NCI-H2227 treated with DMSO at 0.1 percent for 48 hours (cell line): Measurements from ENCODE around the gene DNASE1.

Source experiments
- DNase-seq: peaks from one replicate; lab custom pipeline; 2025; lab: John Stamatoyannopoulos, UW

The DNASE1 gene

DNA sequence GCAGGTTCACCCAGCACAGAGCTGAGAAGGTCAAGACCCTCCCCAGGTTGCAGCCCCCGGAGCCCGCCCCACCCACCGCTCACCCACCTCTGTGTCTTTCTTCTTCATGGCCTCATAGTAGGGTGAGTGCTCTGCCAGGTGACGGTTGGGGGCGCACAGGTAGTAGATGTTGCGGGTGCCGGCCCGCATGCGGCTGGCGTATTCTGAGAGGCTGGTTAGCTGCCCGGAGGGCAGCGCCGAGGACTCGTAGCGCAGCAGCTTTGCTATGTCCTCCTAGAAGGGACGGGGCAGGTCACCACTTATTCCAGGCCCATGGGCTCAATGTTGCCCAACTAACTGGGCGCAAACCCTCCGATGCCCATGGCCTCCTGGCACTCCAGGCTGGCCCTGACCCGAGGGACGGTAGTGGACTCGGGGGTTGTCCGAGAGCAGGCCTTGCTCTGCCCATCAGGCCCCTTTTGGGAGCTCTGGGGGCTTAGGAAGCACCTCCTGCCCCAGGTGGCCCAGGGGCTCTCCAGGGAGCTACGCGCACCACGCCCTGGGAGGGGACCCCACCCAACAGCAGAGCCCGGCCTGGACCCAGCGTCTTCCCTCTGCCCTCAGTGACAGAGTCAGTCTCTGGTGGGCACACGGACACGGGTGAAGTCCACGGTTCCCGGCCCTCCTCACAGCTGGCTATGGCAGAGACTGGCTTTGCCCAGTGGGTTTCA is 9.9 kb downstream of the DNASE1 start:
- no peak for DNase-seq

DNA sequence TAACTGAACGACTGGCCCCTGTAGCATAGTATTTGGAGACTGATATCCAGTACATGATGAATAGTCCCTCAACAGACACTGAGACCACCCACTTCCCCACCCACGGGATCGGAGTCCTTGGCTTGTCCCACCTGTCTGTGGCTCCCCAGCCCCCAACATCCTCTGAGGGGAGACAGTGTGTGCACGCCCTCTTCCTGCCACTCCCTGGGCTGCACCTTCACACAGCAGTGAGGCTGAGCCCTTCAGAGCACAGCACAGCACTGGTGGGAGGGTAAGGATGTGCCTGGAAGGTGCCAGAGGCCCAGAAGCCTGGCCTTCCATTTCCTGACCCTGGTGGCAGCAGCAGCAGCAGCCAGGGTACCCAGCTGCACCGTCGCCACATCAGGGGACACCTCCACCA is 11.0 kb downstream of the DNASE1 start:
- no peak for DNase-seq

DNA sequence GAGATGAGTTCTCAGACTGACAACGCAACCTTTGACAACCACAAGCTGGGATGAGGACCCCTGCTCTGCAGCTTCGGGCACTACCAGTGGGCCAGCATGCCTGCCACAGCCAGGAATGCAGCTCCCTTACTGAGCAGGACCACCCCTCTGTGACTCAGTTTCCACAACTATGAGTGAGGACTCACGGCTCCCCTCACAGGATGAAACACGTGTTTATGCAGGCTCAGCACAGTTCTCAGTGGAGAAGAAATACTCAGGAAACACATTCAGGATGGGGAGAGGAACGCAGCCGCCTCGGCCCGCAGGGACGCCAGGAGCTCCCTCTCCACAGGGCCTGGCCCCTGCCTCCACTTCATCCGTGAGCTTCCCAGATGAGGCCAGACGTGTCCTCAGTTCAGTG is 14.1 kb downstream of the DNASE1 start:
- DNase-seq = no peak

DNA sequence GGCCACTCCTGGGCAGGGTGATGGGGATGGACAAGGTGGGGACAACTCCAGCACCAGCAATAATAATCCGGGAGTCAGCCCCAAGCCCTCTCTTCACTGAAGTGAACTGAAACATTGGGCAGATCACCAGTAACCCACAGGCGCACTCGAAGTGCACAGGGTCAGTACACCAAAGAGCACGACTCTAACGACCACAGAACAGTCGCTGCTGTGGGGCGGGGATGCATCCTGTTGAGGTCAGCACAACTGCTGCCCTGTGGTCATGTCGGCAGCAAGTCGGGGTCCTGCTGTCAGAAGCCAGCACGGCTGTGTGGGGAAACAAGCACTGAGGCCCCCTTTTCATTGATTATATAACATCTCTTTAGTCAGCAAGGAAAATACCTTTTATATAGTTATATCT is 14.6 kb downstream of the DNASE1 start:
- DNase-seq = no peak

DNA sequence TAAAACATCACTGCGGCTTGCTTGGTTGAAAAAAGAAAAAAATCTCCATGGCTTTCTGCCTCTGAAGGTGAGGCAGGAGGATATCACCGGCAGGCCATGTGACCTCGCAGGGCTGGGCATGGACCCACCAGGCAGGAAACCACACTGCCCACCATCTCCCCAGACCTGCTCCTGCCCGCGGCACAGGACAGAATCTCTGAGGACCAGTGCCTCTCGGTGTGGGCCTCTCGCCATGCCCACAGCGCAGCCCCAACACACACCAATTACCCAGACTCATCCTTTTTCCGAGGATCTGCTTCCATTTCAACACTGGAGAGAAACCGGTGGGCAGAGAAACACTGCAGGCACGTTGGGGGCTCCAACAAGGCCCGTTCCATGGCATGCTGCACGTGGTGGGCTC is 16.2 kb downstream of the DNASE1 start:
- no peak for DNase-seq

DNA sequence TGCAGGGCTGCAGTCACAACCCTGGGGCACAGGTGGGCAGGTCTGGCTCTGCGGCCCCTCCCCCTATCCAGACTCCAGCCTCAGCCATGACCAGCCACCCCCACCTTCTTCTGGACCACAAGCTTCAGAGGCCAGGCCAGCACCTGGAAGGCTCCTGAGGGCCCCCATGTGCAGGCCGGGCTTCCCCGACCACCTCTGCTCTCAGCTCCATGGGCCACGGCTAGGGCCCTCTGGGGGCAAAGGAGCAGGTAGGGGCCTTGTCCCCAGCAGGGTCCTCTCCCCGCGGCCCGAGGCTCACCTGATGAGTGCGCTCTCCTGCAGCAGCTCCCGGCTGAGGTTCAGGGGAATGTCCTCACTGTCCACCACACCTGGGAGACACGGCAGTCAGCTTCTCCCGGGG is 16.9 kb downstream of the DNASE1 start:
- DNase-seq = no peak

DNA sequence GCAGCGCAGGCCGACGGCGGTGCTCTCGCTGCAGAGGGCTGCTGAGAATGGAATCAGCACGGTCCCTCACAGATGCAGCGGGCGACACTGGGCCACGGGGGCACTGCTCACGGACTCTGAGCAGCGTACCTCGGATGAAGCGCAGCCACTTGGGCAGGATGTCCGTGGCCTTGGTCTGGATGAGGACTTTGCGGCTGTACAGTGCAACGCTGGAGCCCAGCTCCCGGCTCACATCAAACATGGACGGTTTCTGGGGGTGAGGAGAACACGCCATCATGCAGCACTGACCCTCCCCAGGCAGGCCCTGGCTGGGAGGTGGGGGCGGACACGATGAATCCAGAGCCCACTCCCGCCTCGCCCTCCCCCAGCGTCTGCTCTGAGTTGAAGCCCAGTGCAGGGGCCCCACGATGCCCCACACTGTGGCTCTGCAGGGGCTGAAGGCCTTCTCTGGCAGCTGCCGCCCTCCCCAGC is 18.1 kb downstream of the DNASE1 start:
- no peak for DNase-seq

DNA sequence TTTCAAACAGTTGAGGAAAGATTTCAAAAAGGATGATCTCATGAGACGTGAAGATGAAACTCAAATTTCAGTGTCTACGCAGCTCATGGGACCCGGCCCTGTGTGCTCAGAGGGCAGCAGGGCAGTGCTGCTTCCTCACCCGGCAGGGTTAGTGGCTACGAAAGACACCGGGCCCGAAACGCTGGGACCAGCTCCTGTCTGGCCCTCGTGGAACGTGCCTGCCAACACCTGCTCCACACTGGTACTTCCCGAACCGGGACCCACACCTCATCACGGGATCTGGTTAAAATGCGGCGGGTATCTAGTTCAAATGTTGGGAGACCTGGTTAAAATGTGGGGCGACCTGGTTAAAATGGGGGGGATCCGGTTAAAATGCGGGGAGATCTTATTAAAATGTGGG is 18.7 kb downstream of the DNASE1 start:
- DNase-seq = no peak

DNA sequence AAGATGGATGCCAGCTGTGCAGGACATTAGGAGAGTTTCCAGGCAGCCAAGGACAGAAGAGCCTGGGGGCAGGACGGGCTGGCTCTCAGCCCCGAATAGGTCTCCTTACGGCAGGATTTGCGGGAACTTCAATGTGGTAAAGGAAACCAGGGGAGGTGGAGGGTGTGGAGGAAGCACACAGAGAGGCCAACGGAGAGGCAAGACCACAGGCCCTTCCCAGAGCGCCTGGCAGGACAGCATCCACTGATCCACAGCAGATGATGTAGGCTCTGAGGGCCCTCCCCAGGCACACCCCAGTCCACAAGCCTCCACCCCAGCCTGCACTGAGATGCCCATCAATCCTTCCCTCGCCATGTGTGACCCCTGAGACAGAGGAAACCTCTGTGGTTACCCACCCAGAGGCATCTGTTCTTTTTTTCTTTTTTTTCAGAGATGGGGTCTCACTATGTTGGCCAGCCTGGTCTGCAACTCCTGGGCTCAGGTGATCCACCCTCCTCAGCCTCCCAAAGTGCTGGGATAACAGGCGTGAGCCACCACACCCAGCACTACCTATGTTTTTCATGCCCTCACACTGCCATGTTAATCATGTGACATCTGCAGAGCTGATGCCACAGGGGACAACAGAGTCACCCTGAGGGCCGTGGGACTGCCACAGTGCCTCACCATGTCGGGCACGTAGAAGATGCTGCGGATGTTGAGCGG is 19.3 kb downstream of the DNASE1 start:
- no peak for DNase-seq

DNA sequence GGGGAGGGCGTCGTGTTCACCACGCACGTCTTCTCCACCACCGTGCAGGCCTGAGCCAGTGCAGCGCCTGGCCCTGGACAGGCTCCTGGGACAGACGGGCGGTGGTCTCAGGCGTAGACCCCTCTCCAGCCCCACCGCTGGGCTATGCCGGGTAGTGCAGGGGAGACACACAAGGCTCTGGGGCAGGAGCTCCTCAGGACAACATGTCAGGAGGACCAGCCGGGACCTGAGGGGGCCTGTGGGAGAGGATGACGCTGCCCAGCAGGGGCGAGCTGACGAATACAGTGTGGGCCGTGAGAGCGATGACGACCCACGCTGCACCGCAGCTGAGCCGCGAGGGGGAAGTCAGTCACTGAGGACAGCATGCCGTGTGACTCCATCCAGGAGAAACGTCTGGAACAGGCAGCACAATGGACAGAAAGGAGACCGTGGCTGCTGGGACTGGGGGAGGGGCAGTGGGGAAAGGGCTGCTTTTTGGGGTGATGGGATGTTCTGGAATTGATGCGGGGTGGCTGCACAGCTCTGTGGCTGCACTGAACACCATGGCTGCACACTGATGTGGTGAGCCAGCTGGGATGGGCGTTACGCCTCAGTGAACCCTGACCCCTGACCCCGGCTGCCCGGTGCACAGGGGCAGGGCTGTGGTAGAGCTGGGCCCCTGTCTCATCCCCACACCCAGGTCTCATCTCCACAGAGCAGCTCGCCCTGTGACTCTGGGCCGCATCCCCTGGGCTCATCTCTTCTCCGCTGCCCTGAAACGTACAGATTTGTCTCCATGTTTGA is 20.2 kb downstream of the DNASE1 start:
- no peak for DNase-seq

DNA sequence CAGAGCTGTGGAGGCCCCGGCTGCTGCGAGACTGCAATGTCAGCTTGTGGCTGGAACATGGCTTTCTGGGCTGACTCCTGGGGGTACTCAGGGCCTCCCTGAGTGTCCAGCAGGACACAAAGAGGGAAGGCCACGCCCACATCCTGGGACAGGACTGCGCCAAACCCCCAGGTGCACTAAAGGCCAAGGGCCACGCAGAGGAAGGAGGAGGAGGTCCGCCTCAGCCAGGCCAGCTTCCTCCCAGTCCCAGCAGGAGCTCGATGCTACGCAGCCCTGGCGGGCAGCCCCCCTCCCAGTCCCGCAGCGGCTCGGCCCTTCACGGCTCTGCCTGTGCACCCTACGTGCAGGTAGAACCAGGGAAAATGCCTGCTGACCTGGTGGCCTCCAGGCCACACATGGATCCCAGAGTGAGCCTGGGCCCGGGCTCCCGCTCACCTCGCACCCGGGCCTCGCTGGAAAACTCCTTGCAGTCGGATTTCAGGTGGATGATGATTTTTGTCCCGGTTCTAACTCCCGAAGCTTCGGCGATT is 21.2 kb downstream of the DNASE1 start:
- no peak for DNase-seq

DNA sequence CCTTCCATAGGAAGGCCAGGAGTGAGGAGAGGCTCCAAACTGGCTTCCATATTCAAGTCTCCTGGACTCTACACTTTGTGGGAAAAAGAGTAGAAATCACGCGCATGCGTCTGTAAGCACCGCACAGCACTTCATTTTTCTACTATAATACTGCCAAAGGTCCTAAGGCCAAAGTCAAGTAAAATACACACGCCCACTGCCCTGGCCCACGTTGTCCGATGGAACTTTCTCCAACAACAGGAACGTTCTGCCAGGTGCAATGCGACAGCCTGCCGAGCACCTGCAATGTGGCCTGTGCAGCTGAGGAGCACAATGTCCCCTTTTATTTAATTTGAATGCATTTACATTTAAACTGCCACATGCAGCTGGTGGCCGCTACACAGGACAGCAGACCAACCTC is 23.5 kb downstream of the DNASE1 start:
- no peak for DNase-seq

DNA sequence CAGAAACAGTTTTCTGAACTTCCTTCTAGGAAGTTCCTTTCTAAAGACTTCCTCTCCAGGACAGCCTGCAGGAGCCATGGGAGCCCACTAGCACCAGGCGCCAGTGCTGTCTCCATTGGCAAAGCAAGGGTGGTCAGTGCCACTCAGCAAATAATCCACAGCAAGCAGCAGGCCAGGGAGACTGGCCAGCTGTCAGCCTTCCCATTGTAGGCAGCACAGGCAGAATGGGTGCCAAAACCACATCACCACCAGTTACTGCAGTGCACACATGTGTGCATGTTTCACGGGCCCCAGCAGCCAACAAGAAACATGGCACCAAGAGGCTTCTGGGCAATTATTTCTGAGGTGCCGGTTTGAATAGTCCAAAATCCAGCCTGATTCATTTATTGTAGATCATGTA is 26.7 kb downstream of the DNASE1 start:
- no peak for DNase-seq

DNA sequence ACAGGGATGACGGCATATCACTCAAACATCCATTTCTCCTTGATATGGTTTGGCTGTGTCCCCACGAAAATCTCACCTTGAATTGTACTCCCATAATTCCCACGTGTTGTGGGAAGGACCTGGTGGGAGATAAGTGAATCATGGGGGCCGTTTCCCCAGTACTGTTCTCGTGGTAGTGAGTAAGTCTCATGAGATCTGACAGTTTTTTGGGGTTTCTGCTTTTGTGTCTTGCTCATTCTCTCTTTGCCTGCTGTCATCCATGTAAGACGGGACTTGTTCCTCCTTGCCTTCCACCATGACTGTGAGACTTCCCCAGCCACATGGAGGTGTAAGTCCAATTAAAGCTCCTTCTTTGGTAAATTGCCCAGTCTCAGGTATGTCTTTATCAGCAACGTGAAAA is 32.5 kb downstream of the DNASE1 start:
- no peak for DNase-seq

DNA sequence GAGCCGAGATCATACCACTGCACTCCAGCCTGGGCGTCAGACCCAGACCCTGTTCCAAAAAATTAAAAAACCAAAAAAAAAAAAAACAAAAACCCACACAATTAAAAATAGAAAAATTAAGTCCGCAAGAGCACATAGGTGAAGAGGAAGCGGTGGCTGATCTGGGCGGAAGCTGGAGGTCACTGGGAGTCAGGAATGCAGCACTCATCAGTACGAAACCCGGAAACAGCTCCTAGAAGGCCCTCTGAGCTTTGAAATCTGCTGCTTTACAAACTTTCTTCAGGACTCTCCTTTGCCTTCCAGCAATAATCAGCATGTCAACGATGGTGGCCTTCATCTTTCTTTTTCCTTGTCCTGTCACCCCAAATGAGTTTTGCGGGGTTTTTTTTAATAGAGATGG is 33.3 kb downstream of the DNASE1 start:
- DNase-seq = no peak

DNA sequence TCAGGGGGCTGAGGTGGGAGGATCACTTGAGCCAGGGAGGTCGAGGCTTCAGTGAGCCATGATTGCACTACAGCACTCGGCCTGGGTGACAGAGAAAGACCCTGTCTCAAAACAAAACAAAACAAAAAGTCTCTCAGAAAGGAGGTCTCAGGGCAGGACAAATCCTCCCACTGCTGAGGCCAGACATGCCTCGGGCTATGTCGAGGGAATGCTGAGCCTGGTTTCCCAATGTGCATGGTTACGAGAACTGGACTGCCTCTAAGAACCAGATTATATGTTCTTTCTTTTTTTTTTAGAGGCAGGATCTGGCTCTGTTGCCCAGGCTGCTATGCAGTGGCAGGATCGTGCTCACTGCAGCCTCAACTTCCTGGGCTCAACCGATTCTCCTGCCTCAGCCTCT is 35.2 kb downstream of the DNASE1 start:
- no peak for DNase-seq

DNA sequence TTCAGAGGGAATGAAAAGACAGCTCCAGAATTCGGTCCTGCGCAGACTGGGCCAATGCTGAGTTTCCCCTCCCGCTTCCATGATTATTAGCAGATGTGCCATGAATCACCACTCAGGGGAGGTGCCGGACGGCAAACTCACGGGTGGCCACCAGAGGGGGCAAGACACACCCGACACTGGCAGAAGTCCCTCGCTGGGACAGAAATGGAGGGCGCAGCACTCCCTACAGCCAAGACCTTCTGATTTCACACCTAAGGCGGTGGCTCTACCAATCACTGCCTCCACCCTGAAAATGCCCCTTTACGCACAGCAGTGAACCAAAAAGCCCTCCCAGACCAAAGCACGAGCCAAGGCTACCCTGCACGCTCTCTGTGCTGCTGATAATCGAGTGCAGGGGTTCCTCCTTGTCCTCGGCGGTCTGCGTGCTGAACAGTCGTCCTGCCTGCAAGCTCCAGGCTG is 36.0 kb downstream of the DNASE1 start:
- peak; percentile 68 for DNase-seq

DNA sequence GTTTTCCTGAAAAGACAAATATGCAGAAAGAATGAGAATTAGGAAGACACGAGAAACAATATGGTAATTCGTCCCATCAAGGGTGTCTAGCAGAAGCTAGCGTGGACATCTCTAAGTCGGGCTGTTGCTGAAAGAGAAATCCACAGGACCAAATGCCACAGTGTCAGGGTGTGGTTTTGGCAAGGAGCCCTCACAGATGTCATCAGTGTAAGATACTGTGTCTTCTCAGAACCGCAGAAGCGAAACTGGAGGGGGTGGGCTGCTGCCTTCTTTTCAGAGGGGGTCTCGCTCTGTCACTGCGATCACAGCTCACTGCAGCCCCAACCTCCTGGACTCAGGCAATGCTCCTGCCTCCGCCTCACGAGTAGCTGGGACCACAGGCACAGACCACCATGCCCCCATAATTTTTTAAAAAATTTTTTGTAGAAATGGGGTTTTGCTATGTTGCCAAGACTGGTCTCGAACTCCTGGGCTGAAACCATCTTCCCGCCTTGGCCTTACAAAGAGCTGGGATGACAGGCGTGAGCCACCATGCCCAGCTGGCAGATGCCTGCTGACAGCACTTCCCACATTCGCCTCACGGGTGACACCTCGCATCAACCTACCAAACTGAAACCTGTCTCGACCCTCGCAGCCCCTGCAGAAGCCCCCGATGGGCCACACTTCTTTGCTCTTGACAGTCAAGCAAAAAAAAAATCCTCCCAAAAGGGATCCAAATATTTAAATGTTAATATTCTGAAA is 36.7 kb downstream of the DNASE1 start:
- DNase-seq = no peak

DNA sequence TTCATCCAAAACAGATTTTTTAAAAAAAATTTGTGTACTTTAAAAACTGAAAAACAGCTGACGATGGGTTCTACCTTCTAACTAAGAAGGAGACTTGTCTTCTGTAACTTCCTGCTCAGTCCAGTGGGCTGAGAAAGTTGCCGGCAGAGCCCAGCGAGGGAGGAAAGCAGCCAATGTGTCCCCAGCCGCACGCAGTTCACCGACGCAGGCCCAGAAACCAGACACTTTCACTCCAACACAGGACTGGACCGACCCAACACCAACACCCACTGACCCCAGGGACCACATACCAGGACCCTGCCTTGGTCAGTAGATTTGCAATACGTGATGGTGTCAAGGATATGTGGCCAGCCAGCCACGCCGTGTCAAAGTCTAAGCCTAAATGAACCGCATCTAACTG is 37.3 kb downstream of the DNASE1 start:
- no peak for DNase-seq

DNA sequence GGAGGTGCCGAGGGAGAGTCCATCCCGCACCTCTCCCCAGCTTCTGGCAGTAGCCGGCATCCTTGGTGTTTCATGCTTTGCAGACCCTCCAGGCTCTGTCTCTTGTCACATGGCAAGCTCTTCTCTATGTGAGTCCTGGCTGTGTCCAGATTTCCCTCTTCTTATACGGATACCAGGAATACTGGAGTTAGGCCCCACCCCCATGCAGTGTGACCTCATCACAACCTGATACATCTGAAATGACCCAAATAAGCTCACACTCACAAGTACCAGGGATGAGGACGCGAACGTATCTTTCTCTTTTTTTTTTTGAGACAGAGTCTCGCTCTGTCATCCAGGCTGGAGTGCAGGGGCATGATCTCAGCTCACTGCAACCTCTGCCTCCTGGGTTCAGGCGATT is 39.6 kb downstream of the DNASE1 start:
- DNase-seq = no peak

DNA sequence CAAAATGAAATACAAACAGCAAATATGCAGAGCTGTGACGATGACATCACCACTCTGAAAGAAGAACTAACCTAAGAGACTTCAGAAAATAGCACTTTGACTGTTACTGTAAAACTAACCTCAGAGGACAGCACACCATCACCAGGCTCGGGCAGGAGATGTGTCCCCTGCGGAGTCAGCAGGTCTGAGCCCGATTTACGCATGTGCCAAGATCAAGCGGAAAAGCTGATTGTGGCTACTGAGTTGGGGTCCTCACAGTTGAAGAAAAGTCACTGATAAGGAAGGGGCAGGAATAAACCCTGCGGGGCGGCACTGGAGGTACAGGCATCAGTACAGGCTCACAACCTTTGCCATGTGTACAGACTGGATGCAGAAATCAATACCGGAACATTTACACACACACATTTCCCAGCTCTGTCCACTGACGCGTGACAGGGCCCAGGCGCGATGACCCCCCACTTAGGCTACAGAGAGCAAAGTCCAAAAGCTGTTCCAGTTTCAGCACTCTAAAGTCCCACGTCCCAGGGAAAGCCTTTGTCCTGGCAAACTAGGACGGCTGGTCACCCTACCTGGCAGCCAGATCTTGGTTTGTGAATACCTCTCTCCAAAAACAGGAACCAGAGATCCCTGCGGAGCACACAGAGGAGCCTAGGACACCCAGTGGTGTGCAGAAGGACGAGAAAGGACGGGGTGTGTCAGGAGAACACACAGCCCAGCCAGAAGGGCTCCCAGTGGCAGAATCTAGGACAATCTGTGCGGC is 41.3 kb downstream of the DNASE1 start:
- no peak for DNase-seq
